Left lobe of liver (tissue), 2 donors: Measurements from ENCODE around the gene HK1. TPM values are rescaled to one million over a fixed set of nuclear protein-coding genes. Genes with fewer than 3 reads are reported as not detected.
"Not testable (repeated sequence)": the region's sequence is repeated elsewhere in the genome, so short reads cannot be mapped to it uniquely, and the experiment has no call there.

ENCODE experiments used
- ATAC-seq: fragments of 200-7000 bp; cut with Tn5 transposase; one replicate; pipeline ENCODE4 v1.9.1; 2020; ENCODE audit warnings: mild to moderate bottlenecking, moderate library complexity
- DNase-seq: peaks from one replicate; pipeline ENCODE4 v3.0.0-alpha.2; 2020; ENCODE audit warnings: low spot score
- total RNA-seq: library from RNA; stranded (reverse); gene quantifications from one replicate; pipeline ENCODE4 v1.2.1, GENCODE V29; 2021
- donor health status: DM: no; HTN: no; CAD: no; lungs with moderate emphysema.
- donor health status: DM: no; HTN: yes; CAD: no.

HK1 gene
- 6.8 TPM for total RNA-seq

GRCh38 chr10:69278446-69278963 lies at the start of gene HK1:
HK1 (plus strand) TSS chr10:69278496.
- ATAC-seq: no peak
- no peak for DNase-seq

- DNase-seq (no peak), ATAC-seq (no peak)
Observed at GRCh38 chr10:69229616-69229916, 48.7 kb upstream of the HK1 start.

- ATAC-seq (no peak), DNase-seq (no peak)
Observed at GRCh38 chr10:69230128-69230527, 48.2 kb upstream of the HK1 start.

GRCh38 chr10:69232252-69232651 lies 46.0 kb upstream of the HK1 start:
- DNase-seq: no peak
- no peak for ATAC-seq

GRCh38 chr10:69232736-69233480 lies 45.4 kb upstream of the HK1 start:
- DNase-seq: no peak
- ATAC-seq: no peak

- ATAC-seq (no peak), DNase-seq (no peak)
Observed at GRCh38 chr10:69234447-69234846, 43.8 kb upstream of the HK1 start.

GRCh38 chr10:69237528-69238159 lies 40.7 kb upstream of the HK1 start:
- ATAC-seq (peak; percentile 99), DNase-seq (peak; percentile 83)

- DNase-seq (no peak), ATAC-seq (no peak)
Observed at GRCh38 chr10:69239136-69239535, 39.2 kb upstream of the HK1 start.

- ATAC-seq (no peak), DNase-seq (no peak)
Observed at GRCh38 chr10:69239816-69240434, 38.4 kb upstream of the HK1 start.

- ATAC-seq (no peak), DNase-seq (no peak)
Observed at GRCh38 chr10:69240455-69240854, 37.8 kb upstream of the HK1 start.

- DNase-seq: no peak
Observed at GRCh38 chr10:69241575-69241974, 36.7 kb upstream of the HK1 start.

GRCh38 chr10:69242040-69242851 lies 36.0 kb upstream of the HK1 start:
- DNase-seq (no peak), ATAC-seq (no peak)

More at GRCh38 chr10:69241575-69241974, 36.7 kb upstream of the HK1 start:
- no peak for ATAC-seq

GRCh38 chr10:69242852-69243212 lies 35.5 kb upstream of the HK1 start:
- no peak for DNase-seq
- no peak for ATAC-seq

GRCh38 chr10:69243817-69244216 lies 34.5 kb upstream of the HK1 start:
- ATAC-seq: no peak
- DNase-seq: no peak

- ATAC-seq: no peak
- DNase-seq: no peak
Observed at GRCh38 chr10:69246036-69246435, 32.3 kb upstream of the HK1 start.

GRCh38 chr10:69246581-69247312 lies 31.5 kb upstream of the HK1 start:
- DNase-seq (no peak), ATAC-seq (no peak)

GRCh38 chr10:69247313-69247710 lies 31.0 kb upstream of the HK1 start:
- DNase-seq (no peak), ATAC-seq (no peak)

GRCh38 chr10:69248117-69248730 lies 30.1 kb upstream of the HK1 start:
- DNase-seq (no peak), ATAC-seq (no peak)

GRCh38 chr10:69250041-69250440 lies 28.3 kb upstream of the HK1 start:
- no peak for DNase-seq
- no peak for ATAC-seq

GRCh38 chr10:69251417-69251816 lies 26.9 kb upstream of the HK1 start:
- DNase-seq, ATAC-seq: not testable (repeated sequence)
